Vagina (tissue), 2 donors: Measurements from ENCODE around the gene PRIMPOL. TPM values are rescaled to one million over a fixed set of nuclear protein-coding genes. Genes with fewer than 3 reads are reported as not detected.
"Not testable (repeated sequence)": the region's sequence is repeated elsewhere in the genome, so short reads cannot be mapped to it uniquely, and the experiment has no call there.

Experiments
- DNase-seq, 2 donors: peaks; one replicate each; pipeline ENCODE4 v3.0.0-alpha.2; 2017; ENCODE audit errors: extremely low spot score in 2 of 2
- H3K27ac ChIP-seq: fragments of 200-600 bp; sonication (generic); one replicate; pipeline ENCODE4 v1.5.1; 2019
- H3K27me3 ChIP-seq: fragments of 200-600 bp; sonication (generic); one replicate; pipeline ENCODE4 v1.5.1; 2019
- H3K36me3 ChIP-seq, 2 donors: fragments of 200-600 bp; sonication (generic); one replicate each; pipeline ENCODE4 v1.5.1; 2017 to 2019
- H3K4me1 ChIP-seq: fragments of 200-600 bp; sonication (generic); one replicate; pipeline ENCODE4 v1.5.1; 2019
- H3K4me3 ChIP-seq, 2 donors: fragments of 200-600 bp; sonication (generic); 1 replicate in 1 of 2; 2 replicates in 1 of 2; pipeline ENCODE4 v1.5.1; 2016 to 2019
- H3K9me3 ChIP-seq: fragments of 200-600 bp; sonication (generic); one replicate; pipeline ENCODE4 v1.5.1; 2019
- CTCF ChIP-seq, 3 experiments: fragments of 450-650 bp in 2 of 3; fragments of 200-600 bp in 1 of 3; sonication (generic) in 1 of 3; IDR thresholded peaks; one replicate each; pipeline ENCODE4 v1.5.1; 2017 to 2019; ENCODE audit warnings: antibody characterized with exemption in 3 of 3, mild to moderate bottlenecking in 2 of 3, moderate library complexity in 2 of 3
- POLR2A ChIP-seq, 2 donors: fragments of 450-650 bp; IDR thresholded peaks; one replicate each; pipeline ENCODE4 v1.6.1; 2017; ENCODE audit warnings: antibody characterized with exemption in 2 of 2, mild to moderate bottlenecking in 2 of 2, moderate library complexity in 2 of 2
- POLR2AphosphoS5 ChIP-seq, 2 donors: sonication (generic); formaldehyde crosslinking; IDR thresholded peaks; one replicate each; pipeline ENCODE4 v1.9.0; 2017; ENCODE audit warnings: antibody characterized with exemption in 2 of 2, mild to moderate bottlenecking in 2 of 2, low read depth in 1 of 2; ENCODE audit not compliant: insufficient read depth in 1 of 2
- intact Hi-C: fragments of 100-400 bp; cut with DNase I; formaldehyde crosslinking; loops from one replicate; pipeline ENCODE4 v1.15.1; 2023
- total RNA-seq: library from RNA; depleted of rRNA; stranded (reverse); fragments of >200 nt; gene quantifications from one replicate; pipeline ENCODE4 v1.2.3, GENCODE V29; 2016

PRIMPOL gene
- total RNA-seq, result 14.0 TPM

DNA sequence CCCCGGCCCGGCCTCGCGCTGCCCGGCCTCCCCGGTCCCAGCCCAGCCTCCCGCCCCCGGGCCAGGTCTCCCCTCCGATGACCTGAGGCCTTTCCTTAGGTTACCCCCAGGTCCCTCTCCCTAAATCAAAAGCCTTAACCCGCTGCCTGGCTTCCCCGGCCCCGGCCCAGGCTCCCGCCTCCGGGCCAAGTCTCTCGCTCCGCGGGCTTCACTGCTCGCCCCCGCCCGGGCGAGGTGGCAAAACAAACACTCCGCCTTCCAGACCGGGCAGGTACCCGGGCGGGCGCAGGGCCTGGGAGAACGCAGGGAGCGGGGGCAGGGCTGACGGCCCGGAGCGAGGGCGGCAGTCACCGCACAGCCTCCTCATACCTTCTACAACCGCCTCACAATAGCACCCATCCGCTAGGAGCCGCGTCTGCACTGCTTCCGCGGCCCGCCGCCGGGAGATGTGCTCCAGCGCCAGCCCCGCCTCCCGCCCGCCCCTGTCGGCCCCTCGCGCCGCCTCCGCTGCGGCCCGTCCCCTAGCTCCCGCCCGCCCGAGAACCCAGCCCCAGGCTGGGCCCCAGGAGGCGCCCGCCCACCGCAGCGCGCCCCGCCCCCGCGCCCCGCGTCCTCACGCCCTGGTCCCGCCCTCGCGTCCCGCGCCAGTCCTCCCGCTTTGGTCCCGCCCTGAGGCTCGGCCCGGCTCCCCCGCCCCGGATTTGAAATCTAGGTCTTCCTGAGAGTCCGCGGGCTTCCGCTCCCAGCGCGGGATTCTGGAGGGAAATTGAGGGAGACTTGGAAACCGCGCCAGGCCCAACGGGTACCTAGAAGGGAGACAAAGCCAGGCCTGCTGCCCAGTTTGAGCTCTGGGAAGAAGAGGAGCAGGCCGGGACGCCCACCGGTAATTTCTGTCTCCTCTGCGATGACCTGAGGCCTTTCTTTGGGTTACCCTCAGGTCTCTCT lies at the start of gene PRIMPOL, which contains the start of gene CASP3:
Gene PRIMPOL, plus strand, starts transcription at position 713 of the 945 bp plus-strand sequence. CDS start 7,403 bp downstream, outside the sequence.
Gene CASP3, minus strand, starts transcription at position 422 of the 945 bp plus-strand sequence. CDS start 10,994 bp downstream, outside the sequence.
- TF ChIP-seq POLR2A (IDR thresholded peaks at IDR 0.05) (peak in 1 of 2 donors; percentile 91), CTCF (IDR thresholded peaks at IDR 0.05) (peak in 2 of 3 experiments; percentile 17 to 30), POLR2AphosphoS5 (IDR thresholded peaks at IDR 0.05; ENCODE audit: insufficient read depth in 1 of 2, low read depth in 1 of 2) (peak; percentile 31 to 86)
- DNase-seq, result peak in 1 of 2 donors; percentile 96
- Histone ChIP-seq H3K36me3 (no peaks in the 10 kb centered on the region), H3K9me3 (no peaks in the 10 kb centered on the region), H3K4me3 (peak within 1 kb of the TSS; percentile 89 to 96), H3K27ac (peak within 1 kb of the TSS; percentile 96), H3K27me3 (no peaks in the 10 kb centered on the region), H3K4me1 (peaks cover 45% of the 10 kb centered on the region)
- intact Hi-C loops, result loop anchor here (1.0 to 10.0 kb wide), 3 partner anchors 86 to 384 kb away; partner anchors contain the start of gene CENPU

DNA sequence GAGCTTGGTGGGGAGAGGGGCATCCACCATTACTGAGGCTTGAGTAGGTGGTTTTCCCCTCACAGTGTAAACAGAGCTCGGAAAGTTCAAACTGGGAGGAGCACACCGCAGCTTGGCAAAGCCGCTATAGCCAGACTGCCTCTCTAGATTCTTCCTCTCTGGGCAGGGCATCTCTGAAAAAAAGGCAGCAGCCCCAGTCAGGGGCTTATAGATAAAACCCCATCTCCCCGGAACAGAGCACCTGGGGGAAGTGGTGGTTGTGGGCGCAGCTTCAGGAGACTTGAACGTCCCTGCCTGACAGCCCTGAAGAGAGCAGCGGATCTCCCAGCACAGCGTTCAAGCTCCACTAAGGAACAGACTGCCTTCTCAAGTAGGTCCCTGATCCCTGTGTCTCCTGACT lies 48.6 kb upstream of the PRIMPOL start:
- DNase-seq, H3K27ac ChIP-seq, H3K27me3 ChIP-seq, H3K9me3 ChIP-seq, H3K4me1 ChIP-seq, H3K36me3 ChIP-seq, intact Hi-C loops, H3K4me3 ChIP-seq: not testable (repeated sequence)

GRCh38 chr4:184602857-184603256 lies 46.7 kb upstream of the PRIMPOL start:
- H3K4me3 ChIP-seq, H3K36me3 ChIP-seq, DNase-seq, H3K4me1 ChIP-seq, H3K9me3 ChIP-seq, intact Hi-C loops, H3K27me3 ChIP-seq, H3K27ac ChIP-seq: not testable (repeated sequence)

DNA sequence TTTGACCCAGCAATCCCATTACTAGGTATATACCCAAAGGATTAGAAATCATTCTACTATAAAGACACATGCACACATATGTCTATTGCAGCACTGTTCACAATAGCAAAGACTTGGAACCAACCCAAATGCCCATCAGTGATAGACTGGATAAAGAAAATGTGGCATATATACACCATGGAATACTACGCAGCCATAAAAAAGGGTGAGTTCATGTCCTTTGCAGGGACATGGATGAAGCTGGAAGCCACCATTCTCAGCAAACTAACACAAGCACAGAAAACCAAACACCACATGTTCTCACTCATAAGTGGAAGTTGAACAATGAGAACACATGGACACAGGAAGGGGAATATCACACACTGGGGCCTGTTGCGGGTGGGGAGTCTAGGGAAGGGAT lies 42.1 kb upstream of the PRIMPOL start:
- H3K36me3 ChIP-seq, H3K27me3 ChIP-seq, H3K9me3 ChIP-seq, H3K27ac ChIP-seq, DNase-seq, intact Hi-C loops, H3K4me3 ChIP-seq, H3K4me1 ChIP-seq: not testable (repeated sequence)

- Histone ChIP-seq H3K4me1 (no peaks in the 10 kb centered on the region), H3K36me3 (no peaks in the 10 kb centered on the region), H3K4me3 (no peak overlapping the region), H3K27ac (no peak overlapping the region), H3K27me3 (no peaks in the 10 kb centered on the region), H3K9me3 (no peaks in the 10 kb centered on the region)
- TF ChIP-seq POLR2A (IDR thresholded peaks at IDR 0.05), result no peak
- TF ChIP-seq POLR2AphosphoS5 (IDR thresholded peaks at IDR 0.05; ENCODE audit: insufficient read depth in 1 of 2, low read depth in 1 of 2), result no peak
- TF ChIP-seq CTCF (IDR thresholded peaks at IDR 0.05), result no peak
- no peak for DNase-seq
- intact Hi-C loops, result no loop called here
Observed at GRCh38 chr4:184612074-184612473, 37.5 kb upstream of the PRIMPOL start.

DNA sequence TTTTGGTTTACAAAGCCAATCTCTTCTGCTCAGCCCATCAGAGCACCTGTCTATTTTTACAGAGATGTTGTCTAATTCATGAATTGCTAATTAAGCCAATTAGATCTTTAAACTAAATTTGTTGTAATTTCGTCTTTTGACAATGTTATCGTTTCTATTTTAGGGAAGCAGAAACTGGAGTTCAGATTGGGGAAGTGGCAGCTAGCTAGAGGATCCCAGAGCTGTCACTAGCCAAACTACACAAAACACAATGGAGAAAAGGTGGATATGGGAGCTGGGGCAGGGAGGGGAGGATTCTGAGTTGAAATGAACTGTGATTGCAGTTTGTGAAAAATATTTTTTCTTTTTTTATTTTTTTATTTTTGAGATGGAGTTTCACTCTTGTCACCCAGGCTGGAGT lies 36.1 kb upstream of the PRIMPOL start:
- Histone ChIP-seq H3K4me3 (no peak overlapping the region), H3K36me3 (no peaks in the 10 kb centered on the region), H3K4me1 (no peaks in the 10 kb centered on the region), H3K27ac (no peak overlapping the region), H3K27me3 (no peaks in the 10 kb centered on the region), H3K9me3 (no peaks in the 10 kb centered on the region)
- TF ChIP-seq POLR2A (IDR thresholded peaks at IDR 0.05) (no peak), CTCF (IDR thresholded peaks at IDR 0.05) (no peak), POLR2AphosphoS5 (IDR thresholded peaks at IDR 0.05; ENCODE audit: insufficient read depth in 1 of 2, low read depth in 1 of 2) (no peak)
- DNase-seq, result no peak
- intact Hi-C loops, result no loop called here
